HEK293 (cell line): ENCODE results near the gene REPS2.

Experiments used
- CTCF ChIA-PET: fragments of 350-600 bp; formaldehyde crosslinking; extraction: SDS; loops from one replicate; lab custom pipeline; 2021; ENCODE audit warnings: antibody characterized with exemption; lab: Yijun Ruan, JAX
- POLR2A ChIA-PET: fragments of 300-600 bp; formaldehyde crosslinking; extraction: SDS; loops from one replicate; lab custom pipeline; 2020; ENCODE audit warnings: antibody characterized with exemption, inconsistent platforms; lab: Yijun Ruan, JAX
- H3K27ac ChIP-seq: fragments of 200-500 bp; sonication (Bioruptor generic); 2 replicates; pipeline ENCODE4 v1.5.1; 2014; ENCODE audit warnings: low read depth, low read length, control low read depth, inconsistent platforms; ENCODE audit errors: extremely low read depth
- H3K36me3 ChIP-seq, 2 experiments: fragments of 200-500 bp in 1 of 2; sonication (Bioruptor generic) in 1 of 2; 1 replicate in 1 of 2; 2 replicates in 1 of 2; pipeline ENCODE4 v1.5.1; 2014 to 2017; ENCODE audit warnings: inconsistent platforms in 2 of 2, low read length in 2 of 2; ENCODE audit not compliant: control insufficient read depth in 2 of 2, insufficient read depth in 1 of 2
- H3K4me1 ChIP-seq: fragments of 200-500 bp; sonication (Bioruptor generic); 2 replicates; pipeline ENCODE4 v1.5.1; 2014; ENCODE audit warnings: mild to moderate bottlenecking, low read length, inconsistent platforms; ENCODE audit not compliant: control insufficient read depth, insufficient read depth
- H3K4me3 ChIP-seq: 2 replicates; pipeline ENCODE4 v1.5.1; 2011; ENCODE audit warnings: low read depth, mild to moderate bottlenecking, control low read depth, low read length, moderate library complexity
- H3K9me3 ChIP-seq: fragments of 200-500 bp; sonication (Bioruptor generic); 2 replicates; pipeline ENCODE4 v1.5.1; 2014; ENCODE audit warnings: low read depth, low read length, inconsistent platforms; ENCODE audit not compliant: control insufficient read depth, insufficient read depth
- EGR2 ChIP-seq: fragments of 450-650 bp; formaldehyde crosslinking; IDR thresholded peaks from 2 replicates; pipeline ENCODE4 v1.5.1; 2016; ENCODE audit warnings: low read depth, missing biosample characterization, missing genetic modification characterization
- KLF16 ChIP-seq: fragments of 450-650 bp; formaldehyde crosslinking; IDR thresholded peaks from 2 replicates; pipeline ENCODE4 v1.5.1; 2017; ENCODE audit warnings: missing biosample characterization, missing genetic modification characterization
- MEIS1 ChIP-seq: sonication (generic); formaldehyde crosslinking; IDR thresholded peaks from 2 replicates; pipeline ENCODE4 v1.8.1; 2022; ENCODE audit warnings: missing genetic modification reagents, mild to moderate bottlenecking, borderline replicate concordance
- OVOL3 ChIP-seq: fragments of 450-650 bp; formaldehyde crosslinking; IDR thresholded peaks from 2 replicates; pipeline ENCODE4 v1.5.1; 2016; ENCODE audit warnings: missing biosample characterization, missing genetic modification characterization
- YY1 ChIP-seq: fragments of 450-650 bp; formaldehyde crosslinking; IDR thresholded peaks from 2 replicates; pipeline ENCODE4 v1.5.1; 2018; ENCODE audit warnings: missing biosample characterization, missing genetic modification characterization
- ZBTB21 ChIP-seq: fragments of 450-650 bp; formaldehyde crosslinking; IDR thresholded peaks from 2 replicates; pipeline ENCODE4 v1.5.1; 2017; ENCODE audit warnings: missing biosample characterization, missing genetic modification characterization
- ZBTB8A ChIP-seq: fragments of 450-650 bp; formaldehyde crosslinking; IDR thresholded peaks from 2 replicates; pipeline ENCODE4 v1.5.1; 2016; ENCODE audit warnings: missing biosample characterization, missing genetic modification characterization
- ZFP3 ChIP-seq: fragments of 450-650 bp; formaldehyde crosslinking; IDR thresholded peaks from 2 replicates; pipeline ENCODE4 v1.5.1; 2016; ENCODE audit warnings: low read depth, missing biosample characterization, missing genetic modification characterization
- ZFP37 ChIP-seq: fragments of 450-650 bp; formaldehyde crosslinking; IDR thresholded peaks from 2 replicates; pipeline ENCODE4 v1.5.1; 2016; ENCODE audit warnings: missing biosample characterization, missing genetic modification characterization
- ZNF174 ChIP-seq: fragments of 450-650 bp; formaldehyde crosslinking; IDR thresholded peaks from 2 replicates; pipeline ENCODE4 v1.5.0; 2017; ENCODE audit warnings: missing biosample characterization, mild to moderate bottlenecking, missing genetic modification characterization
- ZNF311 ChIP-seq: fragments of 450-650 bp; formaldehyde crosslinking; IDR thresholded peaks from 2 replicates; pipeline ENCODE4 v1.5.1; 2017; ENCODE audit warnings: missing biosample characterization, missing genetic modification characterization, borderline replicate concordance
- ZNF324 ChIP-seq: fragments of 450-650 bp; formaldehyde crosslinking; IDR thresholded peaks from 2 replicates; pipeline ENCODE4 v1.5.1; 2016; ENCODE audit warnings: missing biosample characterization, missing genetic modification characterization
- ZNF404 ChIP-seq: fragments of 450-650 bp; formaldehyde crosslinking; IDR thresholded peaks from 2 replicates; pipeline ENCODE4 v1.5.1; 2017; ENCODE audit warnings: missing biosample characterization, missing genetic modification characterization
- ZNF426 ChIP-seq: fragments of 450-650 bp; formaldehyde crosslinking; IDR thresholded peaks from 2 replicates; pipeline ENCODE4 v1.5.1; 2017; ENCODE audit warnings: missing biosample characterization, missing genetic modification characterization, mild to moderate bottlenecking, inconsistent platforms, moderate library complexity
- ZNF558 ChIP-seq: fragments of 450-650 bp; formaldehyde crosslinking; IDR thresholded peaks from 2 replicates; pipeline ENCODE4 v1.5.1; 2016; ENCODE audit warnings: missing biosample characterization, missing genetic modification characterization
- ZNF600 ChIP-seq: fragments of 450-650 bp; formaldehyde crosslinking; IDR thresholded peaks from 2 replicates; pipeline ENCODE4 v1.5.1; 2016; ENCODE audit warnings: missing biosample characterization, missing genetic modification characterization
- ZNF626 ChIP-seq: fragments of 450-650 bp; sonication (Bioruptor Pico); formaldehyde crosslinking; IDR thresholded peaks from 2 replicates; pipeline ENCODE4 v1.5.1; 2018; ENCODE audit warnings: missing biosample characterization, missing genetic modification characterization, inconsistent platforms
- ZNF645 ChIP-seq: fragments of 450-650 bp; formaldehyde crosslinking; IDR thresholded peaks from 2 replicates; pipeline ENCODE4; 2016; ENCODE audit warnings: missing biosample characterization, missing genetic modification characterization
- ZNF701 ChIP-seq: fragments of 450-650 bp; formaldehyde crosslinking; IDR thresholded peaks from 2 replicates; pipeline ENCODE4 v1.5.1; 2016; ENCODE audit warnings: missing biosample characterization, missing genetic modification characterization
- ZNF76 ChIP-seq: fragments of 450-650 bp; formaldehyde crosslinking; IDR thresholded peaks from 2 replicates; pipeline ENCODE4; 2016; ENCODE audit warnings: low read depth, missing biosample characterization, missing genetic modification characterization, borderline replicate concordance
- ZNF768 ChIP-seq: fragments of 450-650 bp; formaldehyde crosslinking; IDR thresholded peaks from 2 replicates; pipeline ENCODE4 v1.5.1; 2018; ENCODE audit warnings: missing biosample characterization, mild to moderate bottlenecking, missing genetic modification characterization
- ZNF791 ChIP-seq: fragments of 450-650 bp; formaldehyde crosslinking; IDR thresholded peaks from 2 replicates; pipeline ENCODE4 v1.5.1; 2016; ENCODE audit warnings: missing biosample characterization, missing genetic modification characterization
- ZNF792 ChIP-seq: fragments of 450-650 bp; formaldehyde crosslinking; IDR thresholded peaks from 2 replicates; pipeline ENCODE4 v1.5.1; 2016; ENCODE audit warnings: missing biosample characterization, missing genetic modification characterization
- ZSCAN16 ChIP-seq: fragments of 450-650 bp; formaldehyde crosslinking; IDR thresholded peaks from 2 replicates; pipeline ENCODE4 v1.5.1; 2016; ENCODE audit warnings: missing biosample characterization, missing genetic modification characterization
- ZXDB ChIP-seq: fragments of 450-650 bp; formaldehyde crosslinking; IDR thresholded peaks from 2 replicates; pipeline ENCODE4 v1.5.1; 2016; ENCODE audit warnings: missing biosample characterization, missing genetic modification characterization
- TF ChIP-seq, protein P1 (sequence below): fragments of 450-650 bp; formaldehyde crosslinking; conservative IDR thresholded peaks from 2 replicates; pipeline ENCODE4 v1.5.1; 2016; ENCODE audit warnings: low read depth, missing biosample characterization, missing genetic modification characterization
- TF ChIP-seq, protein P2 (sequence below): fragments of 450-650 bp; IDR thresholded peaks from 2 replicates; pipeline ENCODE4 v1.5.1; 2018; ENCODE audit warnings: missing biosample characterization, missing genetic modification characterization
- TF ChIP-seq, protein P3 (sequence below): fragments of 450-650 bp; formaldehyde crosslinking; IDR thresholded peaks from 2 replicates; pipeline ENCODE4 v1.5.1; 2016; ENCODE audit warnings: missing biosample characterization, missing genetic modification characterization

REPS2 gene

GRCh38 chrX:17167915-17168314, 221.5 kb downstream of the REPS2 start (continued):
- TF ChIP-seq, protein P1, sequence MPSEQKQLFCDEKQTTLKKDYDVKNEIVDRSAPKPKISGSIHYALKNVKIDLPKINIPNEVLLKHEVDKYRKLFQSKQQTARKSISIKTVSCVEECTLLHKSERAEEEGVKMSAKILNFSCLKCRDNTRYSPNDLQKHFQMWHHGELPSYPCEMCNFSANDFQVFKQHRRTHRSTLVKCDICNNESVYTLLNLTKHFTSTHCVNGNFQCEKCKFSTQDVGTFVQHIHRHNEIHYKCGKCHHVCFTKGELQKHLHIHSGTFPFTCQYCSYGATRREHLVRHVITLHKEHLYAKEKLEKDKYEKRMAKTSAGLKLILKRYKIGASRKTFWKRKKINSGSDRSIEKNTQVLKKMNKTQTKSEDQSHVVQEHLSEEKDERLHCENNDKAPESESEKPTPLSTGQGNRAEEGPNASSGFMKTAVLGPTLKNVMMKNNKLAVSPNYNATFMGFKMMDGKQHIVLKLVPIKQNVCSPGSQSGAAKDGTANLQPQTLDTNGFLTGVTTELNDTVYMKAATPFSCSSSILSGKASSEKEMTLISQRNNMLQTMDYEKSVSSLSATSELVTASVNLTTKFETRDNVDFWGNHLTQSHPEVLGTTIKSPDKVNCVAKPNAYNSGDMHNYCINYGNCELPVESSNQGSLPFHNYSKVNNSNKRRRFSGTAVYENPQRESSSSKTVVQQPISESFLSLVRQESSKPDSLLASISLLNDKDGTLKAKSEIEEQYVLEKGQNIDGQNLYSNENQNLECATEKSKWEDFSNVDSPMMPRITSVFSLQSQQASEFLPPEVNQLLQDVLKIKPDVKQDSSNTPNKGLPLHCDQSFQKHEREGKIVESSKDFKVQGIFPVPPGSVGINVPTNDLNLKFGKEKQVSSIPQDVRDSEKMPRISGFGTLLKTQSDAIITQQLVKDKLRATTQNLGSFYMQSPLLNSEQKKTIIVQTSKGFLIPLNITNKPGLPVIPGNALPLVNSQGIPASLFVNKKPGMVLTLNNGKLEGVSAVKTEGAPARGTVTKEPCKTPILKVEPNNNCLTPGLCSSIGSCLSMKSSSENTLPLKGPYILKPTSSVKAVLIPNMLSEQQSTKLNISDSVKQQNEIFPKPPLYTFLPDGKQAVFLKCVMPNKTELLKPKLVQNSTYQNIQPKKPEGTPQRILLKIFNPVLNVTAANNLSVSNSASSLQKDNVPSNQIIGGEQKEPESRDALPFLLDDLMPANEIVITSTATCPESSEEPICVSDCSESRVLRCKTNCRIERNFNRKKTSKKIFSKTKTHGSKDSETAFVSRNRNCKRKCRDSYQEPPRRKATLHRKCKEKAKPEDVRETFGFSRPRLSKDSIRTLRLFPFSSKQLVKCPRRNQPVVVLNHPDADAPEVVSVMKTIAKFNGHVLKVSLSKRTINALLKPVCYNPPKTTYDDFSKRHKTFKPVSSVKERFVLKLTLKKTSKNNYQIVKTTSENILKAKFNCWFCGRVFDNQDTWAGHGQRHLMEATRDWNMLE (tag by site-specific recombination): no peak
- TF ChIP-seq ZNF311 (tag by site-specific recombination): no peak
- TF ChIP-seq OVOL3 (tag by site-specific recombination): no peak
- no peak for TF ChIP-seq MEIS1 (CRISPR knock-in tag)
- TF ChIP-seq YY1 (tag by site-specific recombination): no peak
- no peak for TF ChIP-seq ZNF701 (tag by site-specific recombination)
- no peak for TF ChIP-seq ZNF404 (tag by site-specific recombination)
- no peak for TF ChIP-seq ZNF768 (tag by site-specific recombination)
- no peak for TF ChIP-seq ZNF558
- no peak for TF ChIP-seq ZNF626
- TF ChIP-seq, all 188 proteins: peak for 0

DNA sequence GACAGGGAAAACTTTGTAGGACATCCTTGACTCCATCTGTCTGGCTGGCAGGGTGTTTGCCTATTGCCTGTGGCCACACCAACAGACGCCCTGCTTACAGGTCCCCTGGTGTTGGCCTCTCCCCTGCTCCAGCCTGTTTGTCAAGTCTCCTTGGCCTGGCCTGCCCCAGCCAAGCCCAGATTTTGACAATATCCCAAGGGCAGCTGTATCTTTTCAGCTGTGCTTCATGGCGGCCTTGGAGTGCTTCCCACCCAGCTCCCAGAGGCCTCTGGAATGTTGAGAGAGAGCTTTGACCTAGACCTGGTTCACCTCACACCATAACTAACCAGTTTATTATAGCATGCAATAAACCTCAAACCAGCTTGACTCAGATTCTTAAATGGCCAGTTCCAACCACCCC, 224.5 kb downstream of the REPS2 start:
- no peak for TF ChIP-seq ZNF791
- TF ChIP-seq ZFP37 (tag by site-specific recombination): no peak
- no peak for TF ChIP-seq ZNF76 (tag by site-specific recombination)
- TF ChIP-seq ZNF324 (tag by site-specific recombination): no peak
- TF ChIP-seq ZNF404 (tag by site-specific recombination): no peak
- TF ChIP-seq ZBTB8A (tag by site-specific recombination): no peak
- TF ChIP-seq ZNF174 (tag by site-specific recombination): no peak
- no peak for TF ChIP-seq ZBTB21
- no peak for TF ChIP-seq EGR2 (tag by site-specific recombination)
- TF ChIP-seq KLF16 (tag by site-specific recombination): no peak
- Histone ChIP-seq H3K4me3 (no peak overlapping the region), H3K4me1 (no peaks in the 10 kb centered on the region), H3K36me3 (no peaks in the 10 kb centered on the region), H3K27ac (no peak overlapping the region), H3K9me3 (no peaks in the 10 kb centered on the region)
- ChIA-PET POLR2A (no interaction called here), CTCF (no interaction called here)

DNA sequence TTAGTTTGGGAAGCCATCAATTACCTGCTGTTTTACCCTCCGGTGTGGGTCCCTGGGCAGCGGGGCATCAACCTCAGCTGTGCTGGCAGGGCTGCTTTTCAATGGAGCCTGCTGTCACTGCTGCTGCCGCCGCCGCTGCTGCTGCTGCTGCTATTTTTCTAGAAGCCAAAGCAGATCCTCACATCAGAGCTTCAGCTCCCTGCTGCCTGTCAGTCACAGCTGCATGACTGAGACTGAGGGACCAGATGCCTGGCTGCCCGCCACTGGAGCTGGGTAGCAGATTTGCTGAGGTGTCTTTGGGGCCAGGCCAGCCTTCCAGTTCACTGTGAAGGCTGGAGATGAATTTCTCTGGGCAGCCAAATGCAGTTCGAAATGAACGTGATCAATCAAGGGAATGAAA, 228.2 kb downstream of the REPS2 start:
- POLR2A ChIA-PET: no interaction called here
- CTCF ChIA-PET: no interaction called here
- Histone ChIP-seq H3K4me1 (no peaks in the 10 kb centered on the region), H3K36me3 (no peaks in the 10 kb centered on the region), H3K4me3 (no peak overlapping the region), H3K9me3 (no peaks in the 10 kb centered on the region), H3K27ac (no peak overlapping the region)
- TF ChIP-seq ZXDB (tag by site-specific recombination) (no peak), YY1 (tag by site-specific recombination) (no peak), OVOL3 (tag by site-specific recombination) (no peak), ZFP3 (no peak), ZSCAN16 (tag by site-specific recombination) (no peak), ZNF600 (no peak), ZNF426 (tag by site-specific recombination) (no peak), ZNF645 (tag by site-specific recombination) (no peak), ZNF792 (tag by site-specific recombination) (no peak)
- TF ChIP-seq, protein P2, sequence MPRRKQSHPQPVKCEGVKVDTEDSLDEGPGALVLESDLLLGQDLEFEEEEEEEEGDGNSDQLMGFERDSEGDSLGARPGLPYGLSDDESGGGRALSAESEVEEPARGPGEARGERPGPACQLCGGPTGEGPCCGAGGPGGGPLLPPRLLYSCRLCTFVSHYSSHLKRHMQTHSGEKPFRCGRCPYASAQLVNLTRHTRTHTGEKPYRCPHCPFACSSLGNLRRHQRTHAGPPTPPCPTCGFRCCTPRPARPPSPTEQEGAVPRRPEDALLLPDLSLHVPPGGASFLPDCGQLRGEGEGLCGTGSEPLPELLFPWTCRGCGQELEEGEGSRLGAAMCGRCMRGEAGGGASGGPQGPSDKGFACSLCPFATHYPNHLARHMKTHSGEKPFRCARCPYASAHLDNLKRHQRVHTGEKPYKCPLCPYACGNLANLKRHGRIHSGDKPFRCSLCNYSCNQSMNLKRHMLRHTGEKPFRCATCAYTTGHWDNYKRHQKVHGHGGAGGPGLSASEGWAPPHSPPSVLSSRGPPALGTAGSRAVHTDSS (tag by site-specific recombination): no peak
- TF ChIP-seq, protein P3, sequence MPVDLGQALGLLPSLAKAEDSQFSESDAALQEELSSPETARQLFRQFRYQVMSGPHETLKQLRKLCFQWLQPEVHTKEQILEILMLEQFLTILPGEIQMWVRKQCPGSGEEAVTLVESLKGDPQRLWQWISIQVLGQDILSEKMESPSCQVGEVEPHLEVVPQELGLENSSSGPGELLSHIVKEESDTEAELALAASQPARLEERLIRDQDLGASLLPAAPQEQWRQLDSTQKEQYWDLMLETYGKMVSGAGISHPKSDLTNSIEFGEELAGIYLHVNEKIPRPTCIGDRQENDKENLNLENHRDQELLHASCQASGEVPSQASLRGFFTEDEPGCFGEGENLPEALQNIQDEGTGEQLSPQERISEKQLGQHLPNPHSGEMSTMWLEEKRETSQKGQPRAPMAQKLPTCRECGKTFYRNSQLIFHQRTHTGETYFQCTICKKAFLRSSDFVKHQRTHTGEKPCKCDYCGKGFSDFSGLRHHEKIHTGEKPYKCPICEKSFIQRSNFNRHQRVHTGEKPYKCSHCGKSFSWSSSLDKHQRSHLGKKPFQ (tag by site-specific recombination): no peak
